Peyer's patch (tissue), 4 donors: ENCODE results near the gene PI4KA.

Experiments
- POLR2A ChIP-seq, 2 donors: fragments of 450-650 bp; IDR thresholded peaks; one replicate each; pipeline ENCODE4 v1.5.1; 2017; ENCODE audit warnings: antibody characterized with exemption in 2 of 2, mild to moderate bottlenecking in 2 of 2, moderate library complexity in 2 of 2
- TF ChIP-seq, protein P1 (sequence below), 6 experiments: fragments of 450-650 bp in 4 of 6; fragments of 200-600 bp in 2 of 6; sonication (generic) in 1 of 6; IDR thresholded peaks; one replicate each; pipeline ENCODE4 v1.5.1; 2017 to 2019; ENCODE audit warnings: antibody characterized with exemption in 6 of 6, mild to moderate bottlenecking in 3 of 6, moderate library complexity in 1 of 6

DNA sequence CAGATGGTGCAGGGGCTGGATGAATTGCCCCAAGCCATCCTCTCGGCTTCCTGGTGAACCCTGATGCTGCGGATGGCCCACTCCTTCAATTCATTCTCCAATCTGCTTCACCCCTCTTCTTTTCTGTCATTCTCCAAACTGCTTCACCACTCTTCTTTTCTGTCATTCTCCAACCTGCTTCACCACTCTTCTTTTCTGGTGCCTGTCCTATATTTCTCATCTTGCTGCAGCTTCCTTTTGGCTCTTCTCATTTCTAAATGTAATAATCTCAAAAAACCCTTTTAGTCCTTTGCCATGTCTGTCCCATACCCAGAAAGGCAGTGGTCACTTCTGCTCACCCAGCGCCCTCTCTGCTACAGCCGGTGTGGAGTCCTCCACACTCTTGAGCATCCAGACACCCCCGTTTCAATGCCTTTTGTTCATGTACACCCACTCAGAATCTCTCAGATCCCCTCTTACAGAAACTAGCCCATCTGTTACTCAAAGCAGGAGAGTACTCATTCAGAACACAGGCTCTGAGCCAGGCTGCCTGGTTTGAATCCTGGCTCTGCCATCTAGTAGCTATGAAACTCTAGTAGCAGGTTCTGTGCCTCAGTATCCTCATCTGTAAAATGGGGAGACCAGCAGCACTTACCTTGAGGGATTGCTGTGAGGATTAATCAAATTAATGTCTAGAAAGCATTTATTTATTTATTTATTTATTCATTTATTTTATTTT lies 69.8 kb downstream of the PI4KA start:
- no peak for TF ChIP-seq POLR2A (IDR thresholded peaks at IDR 0.05)
- TF ChIP-seq, protein P1, sequence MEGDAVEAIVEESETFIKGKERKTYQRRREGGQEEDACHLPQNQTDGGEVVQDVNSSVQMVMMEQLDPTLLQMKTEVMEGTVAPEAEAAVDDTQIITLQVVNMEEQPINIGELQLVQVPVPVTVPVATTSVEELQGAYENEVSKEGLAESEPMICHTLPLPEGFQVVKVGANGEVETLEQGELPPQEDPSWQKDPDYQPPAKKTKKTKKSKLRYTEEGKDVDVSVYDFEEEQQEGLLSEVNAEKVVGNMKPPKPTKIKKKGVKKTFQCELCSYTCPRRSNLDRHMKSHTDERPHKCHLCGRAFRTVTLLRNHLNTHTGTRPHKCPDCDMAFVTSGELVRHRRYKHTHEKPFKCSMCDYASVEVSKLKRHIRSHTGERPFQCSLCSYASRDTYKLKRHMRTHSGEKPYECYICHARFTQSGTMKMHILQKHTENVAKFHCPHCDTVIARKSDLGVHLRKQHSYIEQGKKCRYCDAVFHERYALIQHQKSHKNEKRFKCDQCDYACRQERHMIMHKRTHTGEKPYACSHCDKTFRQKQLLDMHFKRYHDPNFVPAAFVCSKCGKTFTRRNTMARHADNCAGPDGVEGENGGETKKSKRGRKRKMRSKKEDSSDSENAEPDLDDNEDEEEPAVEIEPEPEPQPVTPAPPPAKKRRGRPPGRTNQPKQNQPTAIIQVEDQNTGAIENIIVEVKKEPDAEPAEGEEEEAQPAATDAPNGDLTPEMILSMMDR (IDR thresholded peaks at IDR 0.05), result no peak
